GM23248 (cell line): ENCODE results near the gene TMEM94.

Source experiments
- EZH2 ChIP-seq: fragments of 200-600 bp; sonication (generic); IDR thresholded peaks from 2 replicates; pipeline ENCODE4 v1.6.1; 2018; ENCODE audit warnings: antibody characterized with exemption, mild to moderate bottlenecking; ENCODE audit not compliant: insufficient read depth, poor library complexity, severe bottlenecking
- EZH2phosphoT487 ChIP-seq: fragments of 200-600 bp; sonication (generic); IDR thresholded peaks from 2 replicates; pipeline ENCODE4 v1.6.1; 2018; ENCODE audit warnings: antibody characterized with exemption, moderate library complexity, mild to moderate bottlenecking, low read depth; ENCODE audit not compliant: insufficient read depth

DNA sequence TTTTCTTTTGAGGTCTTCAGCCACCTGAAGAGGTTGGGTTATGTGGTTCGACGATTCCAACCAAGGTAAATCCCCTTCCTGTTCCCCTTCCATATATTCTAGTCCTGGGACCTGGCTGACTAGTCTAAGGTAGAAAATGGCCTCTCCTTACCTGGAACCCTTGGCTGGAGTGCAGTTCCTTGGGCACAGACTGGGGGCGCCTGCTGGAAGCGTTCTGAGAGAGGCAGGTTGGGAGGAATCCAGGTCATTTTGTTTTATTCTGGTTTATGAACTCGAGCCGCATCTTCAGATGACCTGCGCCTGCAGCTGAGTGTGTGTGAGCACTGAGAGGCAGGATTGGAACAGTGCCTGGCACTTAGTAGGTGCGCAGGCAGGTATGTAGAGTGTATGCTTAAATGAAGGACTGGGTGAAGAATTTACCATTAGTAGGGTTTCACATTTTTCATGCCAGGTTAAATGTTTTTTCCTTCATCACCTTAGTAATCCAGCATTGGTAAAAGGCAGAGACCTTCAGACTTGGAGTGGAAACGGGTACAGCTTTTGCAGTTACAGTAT lies 62.6 kb downstream of the TMEM94 start:
- TF ChIP-seq EZH2phosphoT487: no peak
- TF ChIP-seq EZH2: no peak
